Measurements from ENCODE around the gene TSSK6.

- TF ChIP-seq CTCF (IDR thresholded peaks at IDR 0.05) (no peak), POLR2AphosphoS5 (IDR thresholded peaks at IDR 0.05) (no peak)
These were observed 14.6 kb upstream of the TSSK6 start for GRCh38 chr19:19529783-19530422.
